ENCODE results near the gene NLRP14.

Gene NLRP14

DNA sequence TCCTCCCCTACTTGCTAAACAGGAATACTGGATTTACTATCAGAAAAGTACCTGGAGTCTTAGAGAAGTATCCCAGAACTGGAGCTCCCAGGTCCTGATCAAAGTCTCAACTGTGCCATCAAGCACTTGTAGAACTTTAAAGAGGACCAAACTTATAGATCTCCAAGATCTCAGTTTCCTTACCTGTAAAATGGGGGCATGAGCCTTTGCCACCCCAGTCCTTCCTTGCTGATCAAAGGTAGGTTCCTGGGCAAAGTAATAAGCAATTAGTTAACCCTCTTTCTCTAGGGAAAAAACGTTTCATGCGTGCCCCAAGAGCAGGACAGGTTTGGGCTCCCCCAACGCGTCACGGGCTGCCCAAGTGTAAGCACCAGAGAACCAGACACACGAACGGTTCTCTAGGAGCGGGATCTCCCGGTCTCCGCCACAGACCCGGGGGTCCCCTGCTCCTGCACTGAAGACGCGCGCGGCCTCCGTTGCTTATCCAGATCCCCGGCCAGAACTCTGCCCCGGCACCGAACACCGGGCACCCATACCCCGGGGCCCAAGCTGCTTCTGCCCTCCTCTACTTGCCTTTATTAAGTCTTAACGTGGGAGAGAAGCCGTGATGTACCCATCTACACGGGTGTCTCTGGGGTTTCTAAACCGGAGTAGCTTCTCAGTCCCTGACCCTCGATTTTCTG is 638 bp upstream of the NLRP14 start:
- H3K4me3 ChIP-seq (ENCODE audit: control insufficient read depth, low read depth, low read length): peak overlapping the region; percentile 93
- TF ChIP-seq, protein P1, sequence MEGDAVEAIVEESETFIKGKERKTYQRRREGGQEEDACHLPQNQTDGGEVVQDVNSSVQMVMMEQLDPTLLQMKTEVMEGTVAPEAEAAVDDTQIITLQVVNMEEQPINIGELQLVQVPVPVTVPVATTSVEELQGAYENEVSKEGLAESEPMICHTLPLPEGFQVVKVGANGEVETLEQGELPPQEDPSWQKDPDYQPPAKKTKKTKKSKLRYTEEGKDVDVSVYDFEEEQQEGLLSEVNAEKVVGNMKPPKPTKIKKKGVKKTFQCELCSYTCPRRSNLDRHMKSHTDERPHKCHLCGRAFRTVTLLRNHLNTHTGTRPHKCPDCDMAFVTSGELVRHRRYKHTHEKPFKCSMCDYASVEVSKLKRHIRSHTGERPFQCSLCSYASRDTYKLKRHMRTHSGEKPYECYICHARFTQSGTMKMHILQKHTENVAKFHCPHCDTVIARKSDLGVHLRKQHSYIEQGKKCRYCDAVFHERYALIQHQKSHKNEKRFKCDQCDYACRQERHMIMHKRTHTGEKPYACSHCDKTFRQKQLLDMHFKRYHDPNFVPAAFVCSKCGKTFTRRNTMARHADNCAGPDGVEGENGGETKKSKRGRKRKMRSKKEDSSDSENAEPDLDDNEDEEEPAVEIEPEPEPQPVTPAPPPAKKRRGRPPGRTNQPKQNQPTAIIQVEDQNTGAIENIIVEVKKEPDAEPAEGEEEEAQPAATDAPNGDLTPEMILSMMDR (IDR thresholded peaks at IDR 0.05; ENCODE audit: control insufficient read depth, insufficient read depth, low read depth, low read length, missing control alignments): no peak
- DNase-seq (ENCODE audit: low read depth): no peak

DNA sequence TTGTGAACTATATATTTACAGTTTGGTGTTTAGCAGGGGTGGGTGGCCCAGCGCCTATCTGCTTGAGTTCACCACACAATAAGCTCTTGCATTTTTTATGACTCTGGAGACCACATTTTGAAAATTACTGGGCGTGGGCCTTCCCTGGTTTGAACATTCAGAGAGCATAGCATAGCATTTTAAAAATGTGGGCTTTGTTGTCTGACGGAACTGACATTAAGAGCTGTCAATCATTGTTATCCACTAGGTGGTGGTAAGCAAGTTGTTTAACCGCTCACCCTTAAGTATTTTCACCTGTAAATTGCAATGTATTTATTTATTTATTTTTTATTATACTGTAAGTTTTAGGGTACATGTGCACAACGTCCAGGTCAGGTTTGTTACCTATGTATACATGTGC is 1.0 kb downstream of the NLRP14 start:
- TF ChIP-seq, protein P1 (IDR thresholded peaks at IDR 0.05; ENCODE audit: control insufficient read depth, insufficient read depth, low read depth, low read length, missing control alignments): no peak
- no peak for DNase-seq (ENCODE audit: low read depth)
- H3K4me3 ChIP-seq (ENCODE audit: control insufficient read depth, low read depth, low read length): no peak overlapping the region

DNA sequence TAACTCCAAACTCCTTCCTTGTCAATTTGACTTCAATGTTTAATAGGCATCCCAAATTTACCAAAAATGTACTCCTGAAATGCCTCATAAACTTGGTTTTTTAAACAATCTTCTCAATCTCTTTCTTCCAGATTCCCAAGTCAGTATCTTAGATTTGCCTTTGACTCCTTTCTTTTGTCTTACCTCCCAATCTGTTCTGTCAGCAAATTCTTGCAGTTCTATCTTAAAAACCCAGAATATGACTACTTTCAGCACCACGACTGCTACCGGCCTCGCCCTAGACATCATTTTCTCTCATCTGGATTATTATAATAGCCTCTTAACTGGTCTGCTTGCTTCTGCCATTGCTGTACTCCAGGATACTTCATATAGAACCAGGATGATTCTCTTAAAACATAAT is 7.9 kb downstream of the NLRP14 start:
- DNase-seq (ENCODE audit: low read depth): no peak
- no peak overlapping the region for H3K4me3 ChIP-seq (ENCODE audit: control insufficient read depth, low read depth, low read length)
- TF ChIP-seq, protein P1 (IDR thresholded peaks at IDR 0.05; ENCODE audit: control insufficient read depth, insufficient read depth, low read depth, low read length, missing control alignments): no peak

DNA sequence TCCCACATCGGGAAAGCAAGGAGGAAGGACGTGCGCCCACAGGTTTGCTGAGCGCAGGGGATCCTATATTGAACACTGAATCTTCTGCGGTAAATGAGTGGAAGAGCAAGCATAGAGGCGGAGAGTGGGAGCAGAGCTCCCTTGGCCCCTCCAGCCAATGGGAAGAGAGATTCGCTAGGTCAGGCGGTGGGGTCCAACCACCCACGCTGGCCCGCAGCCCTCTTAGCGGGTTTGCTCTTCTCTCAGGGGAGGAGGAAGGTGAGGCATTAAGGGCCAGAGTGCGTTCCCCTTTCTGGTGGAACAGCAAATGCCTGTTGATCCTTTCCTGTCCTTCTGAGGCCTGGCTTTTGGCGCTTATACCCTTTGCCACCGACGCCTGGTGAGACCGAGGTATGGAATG is 10.6 kb downstream of the NLRP14 start:
- no peak for DNase-seq (ENCODE audit: low read depth)
- TF ChIP-seq, protein P1 (IDR thresholded peaks at IDR 0.05; ENCODE audit: control insufficient read depth, insufficient read depth, low read depth, low read length, missing control alignments): no peak

DNA sequence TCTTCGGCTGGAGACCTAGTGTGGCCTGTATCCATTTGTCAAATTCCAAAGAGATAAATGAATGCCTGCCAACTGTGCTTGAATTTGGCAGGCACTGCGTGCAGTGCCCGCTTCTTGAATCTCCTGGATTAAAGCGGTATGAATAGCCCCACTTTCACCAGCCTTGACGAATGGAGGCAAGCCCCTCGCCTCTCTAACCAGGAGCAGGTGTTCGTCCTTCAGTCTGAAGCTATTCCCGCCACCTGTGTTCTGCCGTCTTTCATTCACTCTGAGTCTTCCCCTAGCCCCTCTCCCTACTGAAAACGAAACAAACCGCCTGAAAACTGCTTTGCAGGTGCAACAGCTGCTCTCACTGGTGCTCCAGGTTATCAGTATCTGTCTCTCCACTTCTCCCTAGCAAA is 11.2 kb downstream of the NLRP14 start:
- no peak for DNase-seq (ENCODE audit: low read depth)
- TF ChIP-seq, protein P1 (IDR thresholded peaks at IDR 0.05; ENCODE audit: control insufficient read depth, insufficient read depth, low read depth, low read length, missing control alignments): no peak
- no peak overlapping the region for H3K4me3 ChIP-seq (ENCODE audit: control insufficient read depth, low read depth, low read length)

More for the DNA sequence above, 10.6 kb downstream of the NLRP14 start:
- H3K4me3 ChIP-seq (ENCODE audit: control insufficient read depth, low read depth, low read length): no peak overlapping the region

DNA sequence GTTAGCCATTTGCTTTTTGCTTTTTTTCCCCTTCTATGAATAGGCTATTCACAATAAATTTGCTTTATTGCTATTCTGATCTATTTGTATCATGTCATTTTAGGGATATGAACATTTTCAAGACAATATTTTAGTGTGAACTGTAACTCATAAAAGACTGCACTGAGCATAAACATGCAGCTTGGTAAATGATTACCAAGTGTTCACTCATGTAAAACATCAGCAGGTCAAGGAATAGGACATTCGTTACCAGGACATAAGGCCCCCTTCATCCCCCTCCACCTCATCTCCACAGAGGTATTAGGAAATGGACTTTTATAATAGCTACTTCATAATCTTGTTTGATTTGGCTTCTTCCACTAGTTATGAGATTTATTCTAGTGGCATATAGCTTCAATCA is 12.4 kb downstream of the NLRP14 start:
- TF ChIP-seq, protein P1 (IDR thresholded peaks at IDR 0.05; ENCODE audit: control insufficient read depth, insufficient read depth, low read depth, low read length, missing control alignments): no peak
- DNase-seq (ENCODE audit: low read depth): no peak
- no peak overlapping the region for H3K4me3 ChIP-seq (ENCODE audit: control insufficient read depth, low read depth, low read length)

Data from AG09309 (cell line).